ENCODE results near the gene CLCN6. TPM values are rescaled to one million over a fixed set of nuclear protein-coding genes. Genes with fewer than 3 reads are reported as not detected.
A peak's percentile ranks its signal among the peaks of the same experiment; 100 is the strongest.

CLCN6 gene
- total and polyA plus RNA-seq, 2 of the 13 experiments (the other 11 are each of a cell fraction or from before 2014, with no cell fraction given): 14.9 to 19.3 TPM

DNA sequence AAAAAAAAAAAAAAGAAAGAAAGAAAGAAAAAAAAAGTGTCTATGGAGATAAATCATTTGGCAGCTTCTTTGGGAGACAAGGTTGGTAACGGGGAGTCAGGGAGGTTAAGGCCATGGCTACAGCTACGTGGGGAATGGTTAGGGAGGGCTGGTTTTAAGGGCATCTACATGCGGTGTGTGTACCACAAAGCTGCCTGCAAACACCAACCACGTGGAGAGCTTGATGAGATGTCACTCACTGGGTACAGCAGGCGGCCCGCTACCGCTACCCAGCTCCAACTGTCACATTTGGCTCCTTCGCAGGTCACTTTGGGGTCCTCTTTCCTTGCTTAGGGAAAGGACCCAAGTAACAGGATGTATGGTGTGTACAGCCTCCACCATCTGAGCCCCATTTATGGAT lies 48.5 kb downstream of the CLCN6 start:
- Histone ChIP-seq H2AFZ (ENCODE audit: low read length) (no peak overlapping the region), H3K27ac (ENCODE audit: extremely low read length, insufficient read depth, low read length) (no peak overlapping the region), H3K4me1 (ENCODE audit: insufficient read depth, low read length) (no peaks in the 10 kb centered on the region), H3K79me2 (ENCODE audit: insufficient read depth, low read length) (no peaks in the 10 kb centered on the region), H3K9me3 (ENCODE audit: low read length) (no peaks in the 10 kb centered on the region), H3K36me3 (replicated peaks in 1 of 2; ENCODE audit: control insufficient read depth in 1 of 2, insufficient read depth in 2 of 2, low read length in 2 of 2) (no peaks in the 10 kb centered on the region), H3K27me3 (ENCODE audit: control insufficient read depth in 1 of 2, insufficient read depth in 2 of 2, low read length in 2 of 2) (peaks cover 2 to 31% of the 10 kb centered on the region in 2 experiments; a peak in 4 of 5 replicates), H3K4me3 (replicated peaks in 1 of 3; ENCODE audit: insufficient read depth in 1 of 3, low read depth in 2 of 3, low read length in 3 of 3) (no peak overlapping the region), H4K20me1 (ENCODE audit: insufficient read depth, low read length) (no peaks in the 10 kb centered on the region), H3K9ac (ENCODE audit: insufficient read depth, low read depth, low read length) (no peak overlapping the region), H3K4me2 (ENCODE audit: low read depth, low read length) (no peak overlapping the region)
- no peak for FAIRE-seq
- no peak for DNase-seq (ENCODE audit: low spot score)
- no TSS peak for BruUV-seq (replicated peaks)
- ChIA-PET POLR2A (no interaction called here), CTCF (ENCODE audit: low intra/inter-chr PET ratio, low total read pairs) (no interaction called here)
- in situ Hi-C loops (cut with HindIII; ENCODE audit: extremely low pct_ligation_motif_present, low pct_unique_long_range_greater_than_20kb) (no loop called here), intact Hi-C loops (cut with micrococcal nuclease; ENCODE audit: unreplicated experiment) (no loop called here)
- WGBS (ENCODE audit: low lambda C conversion rate): 20% methylated on average over 7 of the region's 8 CpGs
- TF ChIP-seq ZBTB44 (CRISPR knock-in tag; IDR thresholded peaks at IDR 0.05) (no peak), ZNF619 (CRISPR knock-in tag; IDR thresholded peaks at IDR 0.05) (no peak), NKX3-1 (CRISPR knock-in tag; IDR thresholded peaks at IDR 0.05) (no peak), GTF2F1 (IDR thresholded peaks at IDR 0.05; ENCODE audit: low read length) (no peak), HMGXB4 (CRISPR knock-in tag; IDR thresholded peaks at IDR 0.05; ENCODE audit: borderline replicate concordance in 1 of 2, low read depth in 1 of 2) (no peak), NCOA5 (CRISPR knock-in tag; IDR thresholded peaks at IDR 0.05) (no peak), TCF12 (IDR thresholded peaks at IDR 0.05) (no peak), TCF12 (CRISPR knock-in tag; IDR thresholded peaks at IDR 0.05) (no peak), RERE (CRISPR knock-in tag; IDR thresholded peaks at IDR 0.05; ENCODE audit: low read depth) (no peak), ZNF3 (CRISPR knock-in tag; IDR thresholded peaks at IDR 0.05) (no peak)
- TF ChIP-seq, protein P1, sequence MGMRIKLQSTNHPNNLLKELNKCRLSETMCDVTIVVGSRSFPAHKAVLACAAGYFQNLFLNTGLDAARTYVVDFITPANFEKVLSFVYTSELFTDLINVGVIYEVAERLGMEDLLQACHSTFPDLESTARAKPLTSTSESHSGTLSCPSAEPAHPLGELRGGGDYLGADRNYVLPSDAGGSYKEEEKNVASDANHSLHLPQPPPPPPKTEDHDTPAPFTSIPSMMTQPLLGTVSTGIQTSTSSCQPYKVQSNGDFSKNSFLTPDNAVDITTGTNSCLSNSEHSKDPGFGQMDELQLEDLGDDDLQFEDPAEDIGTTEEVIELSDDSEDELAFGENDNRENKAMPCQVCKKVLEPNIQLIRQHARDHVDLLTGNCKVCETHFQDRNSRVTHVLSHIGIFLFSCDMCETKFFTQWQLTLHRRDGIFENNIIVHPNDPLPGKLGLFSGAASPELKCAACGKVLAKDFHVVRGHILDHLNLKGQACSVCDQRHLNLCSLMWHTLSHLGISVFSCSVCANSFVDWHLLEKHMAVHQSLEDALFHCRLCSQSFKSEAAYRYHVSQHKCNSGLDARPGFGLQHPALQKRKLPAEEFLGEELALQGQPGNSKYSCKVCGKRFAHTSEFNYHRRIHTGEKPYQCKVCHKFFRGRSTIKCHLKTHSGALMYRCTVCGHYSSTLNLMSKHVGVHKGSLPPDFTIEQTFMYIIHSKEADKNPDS (CRISPR knock-in tag; IDR thresholded peaks at IDR 0.05): no peak
- peak; percentile 17 for ATAC-seq

Data from HepG2 (cell line).